Measurements from ENCODE around the gene COL26A1. TPM values are rescaled to one million over a fixed set of nuclear protein-coding genes. Genes with fewer than 3 reads are reported as not detected.

The COL26A1 gene
- total RNA-seq, 1 experiment from 2014 or later, result 42.6 TPM

DNA sequence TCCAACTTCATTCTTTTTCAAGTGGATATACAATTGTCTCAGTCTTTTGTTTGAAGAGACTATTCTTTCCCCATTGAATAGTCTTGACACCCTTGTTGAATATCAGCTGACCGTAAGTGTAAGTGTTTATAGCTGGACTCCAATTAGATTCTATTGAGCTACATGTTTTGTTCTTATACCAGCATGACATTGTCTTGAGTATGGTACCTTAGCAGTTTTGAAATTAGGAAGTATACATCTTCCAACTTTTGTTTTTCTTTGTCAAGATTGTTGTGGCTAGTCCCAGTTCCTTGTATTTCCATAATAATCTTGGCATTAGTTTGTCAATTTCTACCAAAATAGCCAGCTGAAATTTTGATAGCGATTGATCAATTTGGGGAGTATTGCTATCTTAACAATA is 209.5 kb downstream of the COL26A1 start:
- H3T11ph ChIP-seq (ENCODE audit: low read length), result no peak overlapping the region
- Mint-ChIP-seq H3K27ac (no peak overlapping the region), H3K27me3 (ENCODE audit: low read depth) (no peaks in the 10 kb centered on the region; the same call in 1 of the 2 replicates), H3K36me3 (ENCODE audit: insufficient read depth in 1 of 3, low read depth in 3 of 3) (peaks cover 14 to 22% (median 17%) of the 10 kb centered on the region in 3 experiments), H3K4me1 (peaks cover 15 to 24% of the 10 kb centered on the region in 2 experiments), H3K9me3 (peaks cover 31 to 33% of the 10 kb centered on the region in 2 experiments), H3K4me3 (no peak overlapping the region)
- no peak overlapping the region for H2AFZ ChIP-seq (ENCODE audit: low read length)
- no peak overlapping the region for H3K14ac ChIP-seq (ENCODE audit: insufficient read depth, low read length)
- H3K9ac ChIP-seq (ENCODE audit: extremely low read depth, insufficient read length, low read length), result no peak overlapping the region
- no peak overlapping the region for H3K23ac ChIP-seq (ENCODE audit: insufficient read length, low read depth, low read length)
- H2BK12ac ChIP-seq (ENCODE audit: insufficient read length, low read depth, low read length), result no peak overlapping the region
- no peak overlapping the region for H4K5ac ChIP-seq (ENCODE audit: insufficient read length, low read depth, low read length)
- no peak overlapping the region for H3K4me2 ChIP-seq (ENCODE audit: insufficient read depth, insufficient read length, low read length)
- WGBS (ENCODE audit: extremely low coverage, insufficient read length, low lambda C conversion rate), result no CpG with 5 or more reads among the region's 2 CpGs
- H2BK5ac ChIP-seq (ENCODE audit: insufficient read length, low read length), result no peak overlapping the region
- DNase-seq, result no peak
- H3K4me1 ChIP-seq (ENCODE audit: insufficient read depth, low read length), result no peaks in the 10 kb centered on the region
- H2AK5ac ChIP-seq (ENCODE audit: insufficient read length, low read length), result no peak overlapping the region
- H3K27ac ChIP-seq (ENCODE audit: insufficient read length, low read depth, low read length), result no peak overlapping the region
- no peaks in the 10 kb centered on the region for H3K23me2 ChIP-seq (ENCODE audit: insufficient read length, low read depth, low read length, poor library complexity, severe bottlenecking)
- no peak overlapping the region for H4K8ac ChIP-seq (replicated peaks; ENCODE audit: insufficient read length, low read depth, low read length)
- no peak overlapping the region for H2BK120ac ChIP-seq (ENCODE audit: low read depth, low read length, poor library complexity, severe bottlenecking)
- no peak overlapping the region for H3K56ac ChIP-seq (ENCODE audit: insufficient read length, low read depth, low read length)
- no peak overlapping the region for H2BK15ac ChIP-seq (ENCODE audit: low read depth, low read length)
- no peaks in the 10 kb centered on the region for H4K20me1 ChIP-seq (ENCODE audit: control insufficient read depth, insufficient read depth, insufficient read length)
- no peak overlapping the region for H4K91ac ChIP-seq (ENCODE audit: insufficient read length, low read depth, low read length)
- H3K79me2 ChIP-seq (ENCODE audit: insufficient read depth, low read length), result no peaks in the 10 kb centered on the region
- H3K27me3 ChIP-seq (ENCODE audit: insufficient read depth, low read length), result no peaks in the 10 kb centered on the region
- H3K18ac ChIP-seq (ENCODE audit: insufficient read length, low read depth, low read length), result no peak overlapping the region
- TF ChIP-seq, protein P1, sequence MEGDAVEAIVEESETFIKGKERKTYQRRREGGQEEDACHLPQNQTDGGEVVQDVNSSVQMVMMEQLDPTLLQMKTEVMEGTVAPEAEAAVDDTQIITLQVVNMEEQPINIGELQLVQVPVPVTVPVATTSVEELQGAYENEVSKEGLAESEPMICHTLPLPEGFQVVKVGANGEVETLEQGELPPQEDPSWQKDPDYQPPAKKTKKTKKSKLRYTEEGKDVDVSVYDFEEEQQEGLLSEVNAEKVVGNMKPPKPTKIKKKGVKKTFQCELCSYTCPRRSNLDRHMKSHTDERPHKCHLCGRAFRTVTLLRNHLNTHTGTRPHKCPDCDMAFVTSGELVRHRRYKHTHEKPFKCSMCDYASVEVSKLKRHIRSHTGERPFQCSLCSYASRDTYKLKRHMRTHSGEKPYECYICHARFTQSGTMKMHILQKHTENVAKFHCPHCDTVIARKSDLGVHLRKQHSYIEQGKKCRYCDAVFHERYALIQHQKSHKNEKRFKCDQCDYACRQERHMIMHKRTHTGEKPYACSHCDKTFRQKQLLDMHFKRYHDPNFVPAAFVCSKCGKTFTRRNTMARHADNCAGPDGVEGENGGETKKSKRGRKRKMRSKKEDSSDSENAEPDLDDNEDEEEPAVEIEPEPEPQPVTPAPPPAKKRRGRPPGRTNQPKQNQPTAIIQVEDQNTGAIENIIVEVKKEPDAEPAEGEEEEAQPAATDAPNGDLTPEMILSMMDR (conservative IDR thresholded peaks at IDR 0.05), result no peak
- no peak overlapping the region for H2BK20ac ChIP-seq (ENCODE audit: low read depth, low read length, poor library complexity, severe bottlenecking)
- no peak overlapping the region for H3K4ac ChIP-seq (ENCODE audit: low read depth, low read length)
- H3K9me3 ChIP-seq (ENCODE audit: control insufficient read depth, low read depth, low read length), result no peaks in the 10 kb centered on the region
- no peaks in the 10 kb centered on the region for H3K79me1 ChIP-seq (ENCODE audit: insufficient read depth, low read depth, low read length, poor library complexity, severe bottlenecking)
